SJCRH30 (cell line): ENCODE results near the gene ARID3C. TPM values are rescaled to one million over a fixed set of nuclear protein-coding genes. Genes with fewer than 3 reads are reported as not detected.
A peak's percentile ranks its signal among the peaks of the same experiment; 100 is the strongest.

Experiments used
- DNase-seq, 2 experiments: peaks; one replicate each; pipeline ENCODE4 v3.0.0-alpha.2; 2015 to 2020
- H3K27ac ChIP-seq: fragments of 250-450 bp; sonication (Bioruptor Pico); 2 replicates; pipeline ENCODE4 v1.5.1; 2020; ENCODE audit warnings: mild to moderate bottlenecking, moderate library complexity
- H3K27me3 ChIP-seq: fragments of 250-450 bp; sonication (Bioruptor Pico); 2 replicates; pipeline ENCODE4 v1.5.1; 2020; ENCODE audit warnings: mild to moderate bottlenecking, moderate library complexity
- H3K36me3 ChIP-seq: fragments of 250-450 bp; sonication (Bioruptor Pico); 2 replicates; pipeline ENCODE4 v1.5.1; 2020; ENCODE audit warnings: mild to moderate bottlenecking, moderate library complexity
- H3K4me1 ChIP-seq: fragments of 250-450 bp; sonication (Bioruptor Pico); 2 replicates; pipeline ENCODE4 v1.5.1; 2020; ENCODE audit warnings: mild to moderate bottlenecking, moderate library complexity
- H3K4me3 ChIP-seq: fragments of 250-450 bp; sonication (Bioruptor Pico); 2 replicates; pipeline ENCODE4 v1.5.1; 2020; ENCODE audit warnings: mild to moderate bottlenecking, moderate library complexity
- H3K9me3 ChIP-seq: fragments of 250-450 bp; sonication (Bioruptor Pico); replicated peaks from 2 replicates; pipeline ENCODE4 v1.5.1; 2020; ENCODE audit warnings: mild to moderate bottlenecking, moderate library complexity
- total RNA-seq: library from RNA; depleted of rRNA; stranded (reverse); fragments of >200 nt; shearing (Covaris generic); gene quantifications from 2 replicates; pipeline ENCODE4 v1.2.3, GENCODE V29; 2014

The ARID3C gene
- total RNA-seq, 1 experiment from 2014 or later, result not detected

GRCh38 chr9:34656992-34657391, 28.1 kb upstream of the ARID3C start:
- DNase-seq, result no peak
- Histone ChIP-seq H3K4me1 (peaks cover 3% of the 10 kb centered on the region; the same call in 1 of the 2 replicates), H3K36me3 (no peaks in the 10 kb centered on the region), H3K27me3 (no peaks in the 10 kb centered on the region), H3K27ac (no peak overlapping the region), H3K9me3 (no peaks in the 10 kb centered on the region), H3K4me3 (no peak overlapping the region)

GRCh38 chr9:34655394-34655793, 26.5 kb upstream of the ARID3C start:
- H3K36me3 ChIP-seq, result no peaks in the 10 kb centered on the region
- H3K9me3 ChIP-seq, result no peaks in the 10 kb centered on the region
- no peak overlapping the region for H3K4me3 ChIP-seq
- no peaks in the 10 kb centered on the region for H3K27me3 ChIP-seq
- peaks cover 3% of the 10 kb centered on the region; the same call in 1 of the 2 replicates for H3K4me1 ChIP-seq
- no peak for DNase-seq
- H3K27ac ChIP-seq, result no peak overlapping the region

- H3K27me3 ChIP-seq, result no peaks in the 10 kb centered on the region
- no peaks in the 10 kb centered on the region for H3K9me3 ChIP-seq
- no peak overlapping the region for H3K27ac ChIP-seq
- H3K4me3 ChIP-seq, result no peak overlapping the region
- no peaks in the 10 kb centered on the region for H3K36me3 ChIP-seq
- H3K4me1 ChIP-seq, result peaks cover 3% of the 10 kb centered on the region; the same call in 1 of the 2 replicates
- DNase-seq, result no peak
Measured at GRCh38 chr9:34654323-34655051, 25.6 kb upstream of the ARID3C start.

GRCh38 chr9:34653151-34654072, 24.5 kb upstream of the ARID3C start:
- no peaks in the 10 kb centered on the region; the same call in 1 of the 2 replicates for H3K36me3 ChIP-seq
- peaks cover 3% of the 10 kb centered on the region; the same call in 1 of the 2 replicates for H3K4me1 ChIP-seq
- DNase-seq, result no peak
- no peak overlapping the region for H3K27ac ChIP-seq
- no peaks in the 10 kb centered on the region for H3K9me3 ChIP-seq
- no peaks in the 10 kb centered on the region for H3K27me3 ChIP-seq
- no peak overlapping the region for H3K4me3 ChIP-seq

- H3K4me3 ChIP-seq, result peak overlapping the region; percentile 54
- H3K4me1 ChIP-seq, result peaks cover 3% of the 10 kb centered on the region; the same call in 1 of the 2 replicates
- no peak overlapping the region; the same call in 1 of the 2 replicates for H3K27ac ChIP-seq
- no peaks in the 10 kb centered on the region for H3K9me3 ChIP-seq
- H3K36me3 ChIP-seq, result no peaks in the 10 kb centered on the region; the same call in 1 of the 2 replicates
- no peaks in the 10 kb centered on the region for H3K27me3 ChIP-seq
- no peak for DNase-seq
Measured at GRCh38 chr9:34652602-34653000, 23.7 kb upstream of the ARID3C start.

GRCh38 chr9:34651876-34652601, 23.2 kb upstream of the ARID3C start, which contains the start of gene IL11RA:
IL11RA (plus strand) TSS chr9:34652185; CDS start chr9:34655218, 3,033 bp downstream.
- DNase-seq, result peak; percentile 80 to 81
- H3K27ac ChIP-seq, result peak within 1 kb of the TSS; percentile 11; the same call in 1 of the 2 replicates
- peaks cover 3% of the 10 kb centered on the region; the same call in 1 of the 2 replicates for H3K4me1 ChIP-seq
- no peaks in the 10 kb centered on the region for H3K9me3 ChIP-seq
- peak within 1 kb of the TSS; percentile 54 for H3K4me3 ChIP-seq
- H3K36me3 ChIP-seq, result no peaks in the 10 kb centered on the region; the same call in 1 of the 2 replicates
- H3K27me3 ChIP-seq, result no peaks in the 10 kb centered on the region

- H3K27me3 ChIP-seq, result no peaks in the 10 kb centered on the region
- H3K4me3 ChIP-seq, result peak overlapping the region; percentile 54
- H3K27ac ChIP-seq, result no peak overlapping the region
- H3K4me1 ChIP-seq, result peaks cover 3% of the 10 kb centered on the region; the same call in 1 of the 2 replicates
- no peaks in the 10 kb centered on the region for H3K9me3 ChIP-seq
- no peak for DNase-seq
- H3K36me3 ChIP-seq, result no peaks in the 10 kb centered on the region; the same call in 1 of the 2 replicates
Measured at GRCh38 chr9:34651321-34651720, 22.5 kb upstream of the ARID3C start.

- peaks cover 7% of the 10 kb centered on the region for H3K4me1 ChIP-seq
- H3K27ac ChIP-seq, result no peak overlapping the region
- no peaks in the 10 kb centered on the region; the same call in 1 of the 2 replicates for H3K36me3 ChIP-seq
- no peak for DNase-seq
- no peaks in the 10 kb centered on the region for H3K27me3 ChIP-seq
- H3K9me3 ChIP-seq, result no peaks in the 10 kb centered on the region
- no peak overlapping the region for H3K4me3 ChIP-seq
Measured at GRCh38 chr9:34650816-34651215, 21.9 kb upstream of the ARID3C start.

- H3K4me1 ChIP-seq, result peaks cover 7% of the 10 kb centered on the region
Measured at GRCh38 chr9:34648673-34649072, 19.8 kb upstream of the ARID3C start.

GRCh38 chr9:34647651-34648050, 18.8 kb upstream of the ARID3C start:
- DNase-seq, result no peak
- no peak overlapping the region; the same call in 1 of the 2 replicates for H3K4me3 ChIP-seq
- no peaks in the 10 kb centered on the region; the same call in 1 of the 2 replicates for H3K36me3 ChIP-seq
- H3K27me3 ChIP-seq, result no peaks in the 10 kb centered on the region
- peaks cover 4% of the 10 kb centered on the region for H3K4me1 ChIP-seq
- no peaks in the 10 kb centered on the region for H3K9me3 ChIP-seq
- no peak overlapping the region for H3K27ac ChIP-seq

More at GRCh38 chr9:34648673-34649072, 19.8 kb upstream of the ARID3C start:
- Histone ChIP-seq H3K9me3 (no peaks in the 10 kb centered on the region), H3K4me3 (no peak overlapping the region), H3K36me3 (no peaks in the 10 kb centered on the region; the same call in 1 of the 2 replicates), H3K27ac (no peak overlapping the region), H3K27me3 (no peaks in the 10 kb centered on the region)
- DNase-seq, result no peak

- DNase-seq, result no peak
- Histone ChIP-seq H3K4me1 (peaks cover 4% of the 10 kb centered on the region), H3K9me3 (no peaks in the 10 kb centered on the region), H3K27me3 (no peaks in the 10 kb centered on the region), H3K36me3 (no peaks in the 10 kb centered on the region; the same call in 1 of the 2 replicates), H3K4me3 (peak overlapping the region; percentile 75), H3K27ac (peak overlapping the region; percentile 53)
Measured at GRCh38 chr9:34647084-34647403, 18.2 kb upstream of the ARID3C start.

- Histone ChIP-seq H3K4me1 (peaks cover 4% of the 10 kb centered on the region), H3K4me3 (peak within 1 kb of the TSS; percentile 75), H3K27ac (peak within 1 kb of the TSS; percentile 53), H3K9me3 (no peaks in the 10 kb centered on the region), H3K27me3 (no peaks in the 10 kb centered on the region), H3K36me3 (no peaks in the 10 kb centered on the region; the same call in 1 of the 2 replicates)
- peak; percentile 95 for DNase-seq
Measured at GRCh38 chr9:34646211-34647083, 17.6 kb upstream of the ARID3C start, which contains the start of gene GALT. GALT (plus strand) TSS chr9:34646675; CDS start chr9:34646705, 30 bp downstream.

GRCh38 chr9:34644766-34645314, 16.0 kb upstream of the ARID3C start:
- peaks cover 4% of the 10 kb centered on the region for H3K4me1 ChIP-seq
- H3K27ac ChIP-seq, result no peak overlapping the region
- DNase-seq, result no peak
- H3K4me3 ChIP-seq, result no peak overlapping the region
- H3K27me3 ChIP-seq, result no peaks in the 10 kb centered on the region
- no peaks in the 10 kb centered on the region for H3K9me3 ChIP-seq
- no peaks in the 10 kb centered on the region; the same call in 1 of the 2 replicates for H3K36me3 ChIP-seq
